K562 (cell line): ENCODE results near the gene AFM. TPM values are rescaled to one million over a fixed set of nuclear protein-coding genes. Genes with fewer than 3 reads are reported as not detected.

Experiments used
- ATAC-seq: fragments of 200-7000 bp; cut with Tn5 transposase; 3 replicates; pipeline ENCODE4 v1.9.1; 2020; ENCODE audit warnings: moderate library complexity
- BruUV-seq: library from RNA; stranded (reverse); fragments of 400-500 nt; replicated peaks from 2 replicates; lab custom pipeline; 2021; lab: Mats Ljungman, UMichigan
- CTCF ChIA-PET: fragments of 300-600 bp; formaldehyde crosslinking; extraction: SDS; loops from one replicate; lab custom pipeline; 2021; ENCODE audit warnings: low intra/inter-chr PET ratio; lab: Yijun Ruan, JAX
- POLR2A ChIA-PET: fragments of 300-600, 350-650 bp; sonication (Branson Sonifier 250); formaldehyde crosslinking; extraction: SDS; loops from one replicate; lab custom pipeline; 2021; ENCODE audit warnings: antibody characterized with exemption, inconsistent platforms; lab: Yijun Ruan, JAX
- DNase-seq, 4 experiments: peaks; one replicate each; pipeline versions ENCODE4 v3.0.0 to v3.0.0-alpha.2; 2011 to 2018; ENCODE audit warnings: low spot score in 3 of 4, mixed read lengths in 3 of 4; ENCODE audit errors: extremely low read depth in 1 of 4
- FAIRE-seq: peaks from 2 replicates; lab custom pipeline; 2011; peaks lifted over from hg19 to GRCh38; lab: Jason Lieb, UNC
- H2AFZ ChIP-seq: 2 replicates; pipeline ENCODE4 v1.6.0; 2011; ENCODE audit warnings: low read depth, low read length, control low read depth, inconsistent platforms
- H3K27ac ChIP-seq: fragments of 200-600 bp; 3 replicates; pipeline ENCODE4 v1.8.0; 2011; ENCODE audit warnings: low read depth, mild to moderate bottlenecking, control low read depth, inconsistent platforms, low read length, moderate library complexity, mixed read lengths; ENCODE audit errors: extremely low read depth
- H3K27me3 ChIP-seq, 2 experiments: fragments of 300-600 bp in 1 of 2; 2 replicates in 1 of 2; 3 replicates in 1 of 2; pipeline versions ENCODE4 v1.6.0 to v1.8.0; 2011; ENCODE audit warnings: inconsistent platforms in 2 of 2, low read length in 2 of 2, mild to moderate bottlenecking in 1 of 2, mixed read lengths in 1 of 2, moderate library complexity in 1 of 2; ENCODE audit not compliant: control insufficient read depth in 2 of 2, insufficient read depth in 2 of 2
- H3K36me3 ChIP-seq: fragments of 300-600 bp; 3 replicates; pipeline ENCODE4 v1.8.0; 2011; ENCODE audit warnings: mild to moderate bottlenecking, low read length, inconsistent platforms; ENCODE audit not compliant: control insufficient read depth, insufficient read depth
- H3K4me1 ChIP-seq, 2 experiments: fragments of 200-600 bp in 1 of 2; replicated peaks in 1 of 2; 2 replicates in 1 of 2; 3 replicates in 1 of 2; pipeline versions ENCODE4 v1.5.1 to v1.8.0; 2011; ENCODE audit warnings: inconsistent platforms in 2 of 2, low read length in 2 of 2, mild to moderate bottlenecking in 1 of 2, mixed read lengths in 1 of 2, moderate library complexity in 1 of 2; ENCODE audit not compliant: control insufficient read depth in 2 of 2, insufficient read depth in 2 of 2
- H3K4me2 ChIP-seq: 2 replicates; pipeline ENCODE4 v1.6.1; 2011; ENCODE audit warnings: low read length, control low read depth, inconsistent platforms, mixed read lengths; ENCODE audit not compliant: insufficient read depth
- H3K4me3 ChIP-seq: fragments of 200-600 bp; sonication (generic), shearing (Covaris generic); 2 replicates; pipeline ENCODE4 v1.5.1; 2016; ENCODE audit warnings: control low read depth, inconsistent platforms
- H3K79me2 ChIP-seq: fragments of 200-600 bp; 3 replicates; pipeline ENCODE4 v1.8.0; 2011; ENCODE audit warnings: low read length, inconsistent platforms; ENCODE audit not compliant: control insufficient read depth, insufficient read depth
- H3K9ac ChIP-seq, 2 experiments: 2 replicates each; pipeline versions ENCODE4 v1.6.0 to v1.6.1; 2011; ENCODE audit warnings: low read depth in 2 of 2, low read length in 2 of 2, control low read depth in 1 of 2, inconsistent platforms in 1 of 2, mild to moderate bottlenecking in 1 of 2, mixed read lengths in 1 of 2; ENCODE audit not compliant: insufficient read depth in 1 of 2
- H3K9me1 ChIP-seq: one replicate; pipeline ENCODE4 v1.6.0; 2011; ENCODE audit warnings: inconsistent platforms, mild to moderate bottlenecking, low read length, moderate library complexity; ENCODE audit not compliant: control insufficient read depth, insufficient read depth
- H3K9me3 ChIP-seq: replicated peaks from 2 replicates; pipeline ENCODE4 v1.5.1; 2011; ENCODE audit warnings: low read depth, low read length, inconsistent platforms; ENCODE audit not compliant: control insufficient read depth, insufficient read depth
- H4K20me1 ChIP-seq: replicated peaks from 2 replicates; pipeline ENCODE4 v1.6.1; 2011; ENCODE audit warnings: low read length, inconsistent platforms, mixed read lengths; ENCODE audit not compliant: control insufficient read depth, insufficient read depth
- ARID3A ChIP-seq: IDR thresholded peaks from 2 replicates; pipeline ENCODE4 v1.6.1; 2012; ENCODE audit warnings: low read depth, low read length, improper control_type of control experiment, borderline replicate concordance
- BRD4 ChIP-seq: fragments of 200-600 bp; sonication (generic); IDR thresholded peaks from 2 replicates; pipeline ENCODE4 v1.6.1; 2017; ENCODE audit warnings: inconsistent platforms
- FIP1L1 ChIP-seq: fragments of 200-400 bp; formaldehyde crosslinking; IDR thresholded peaks from 2 replicates; pipeline ENCODE4 v1.6.1; 2018; ENCODE audit warnings: mild to moderate bottlenecking, low read depth, low read length; ENCODE audit not compliant: poor library complexity, severe bottlenecking
- HNRNPUL1 ChIP-seq: fragments of 200-400 bp; formaldehyde crosslinking; IDR thresholded peaks from 2 replicates; pipeline ENCODE4 v1.6.1; 2017; ENCODE audit warnings: low read length
- MTA2 ChIP-seq: fragments of 450-650 bp; IDR thresholded peaks from 2 replicates; pipeline ENCODE4 v1.6.1; 2016; ENCODE audit warnings: low read depth
- RB1 ChIP-seq: fragments of 450-650 bp; IDR thresholded peaks from 2 replicates; pipeline ENCODE4 v1.6.1; 2017; ENCODE audit warnings: low read depth, mild to moderate bottlenecking
- RBBP5 ChIP-seq: fragments of 200-600 bp; sonication (generic); IDR thresholded peaks from 2 replicates; pipeline ENCODE4 v1.6.1; 2012; ENCODE audit warnings: borderline replicate concordance, mild to moderate bottlenecking, low read length, control low read depth, inconsistent platforms; ENCODE audit not compliant: insufficient read depth, poor library complexity, severe bottlenecking
- RFX5 ChIP-seq: IDR thresholded peaks from 2 replicates; pipeline ENCODE4 v1.6.1; 2011; ENCODE audit warnings: low read depth, mild to moderate bottlenecking, improper control_type of control experiment, low read length
- SIN3A ChIP-seq, 2 experiments: fragments of 150-350 bp in 1 of 2; IDR thresholded peaks; 2 replicates each; pipeline ENCODE4 v1.6.1; 2011 to 2016; ENCODE audit warnings: borderline replicate concordance in 2 of 2, low read depth in 2 of 2, low read length in 2 of 2, mild to moderate bottlenecking in 2 of 2, moderate library complexity in 2 of 2; ENCODE audit not compliant: control insufficient read depth in 1 of 2
- SMARCA4 ChIP-seq: fragments of 450-650 bp; IDR thresholded peaks from 2 replicates; pipeline ENCODE4 v1.6.1; 2016
- SMARCA5 ChIP-seq: fragments of 450-650 bp; IDR thresholded peaks from 2 replicates; pipeline ENCODE4 v1.6.1; 2016
- TSC22D4 ChIP-seq: fragments of 450-650 bp; IDR thresholded peaks from 2 replicates; pipeline ENCODE4 v1.6.1; 2016; ENCODE audit warnings: missing genetic modification characterization, missing biosample characterization, control low read depth
- UBTF ChIP-seq, 2 experiments: IDR thresholded peaks; 2 replicates each; pipeline ENCODE4 v1.6.1; 2012; ENCODE audit warnings: improper control_type of control experiment in 2 of 2, low read depth in 2 of 2, low read length in 2 of 2, borderline replicate concordance in 1 of 2
- ZKSCAN3 ChIP-seq: fragments of 250-450 bp; sonication (Bioruptor Pico); IDR thresholded peaks from 2 replicates; pipeline ENCODE4 v1.4.0; 2020
- ZNF408 ChIP-seq: fragments of 250-450 bp; sonication (Bioruptor Pico); IDR thresholded peaks from 2 replicates; pipeline ENCODE4 v1.4.0; 2020; ENCODE audit warnings: low read depth, mild to moderate bottlenecking, moderate library complexity
- ZNF79 ChIP-seq: fragments of 250-450 bp; sonication (Bioruptor Pico); IDR thresholded peaks from 2 replicates; pipeline ENCODE4 v1.4.0; 2020; ENCODE audit warnings: low read depth, mild to moderate bottlenecking, moderate library complexity
- WGBS: fragments of 100-300 bp; shearing (Covaris generic); methylation state at CpG from one replicate; pipeline ENCODE4 v1.1.6; 2016; ENCODE audit warnings: low coverage, mixed read lengths; ENCODE audit not compliant: insufficient coverage; ENCODE audit errors: missing lambda C conversion rate; 5-methylcytosine and 5-hydroxymethylcytosine counted together
- in situ Hi-C: fragments of 300-500 bp; cut with MboI; formaldehyde crosslinking; loops from 4 replicates; pipeline ENCODE4 v1.15.0; 2018; ENCODE audit warnings: inconsistent platforms, mixed read lengths
- intact Hi-C: fragments of 100-400 bp; cut with micrococcal nuclease; formaldehyde crosslinking; loops from 2 replicates; pipeline ENCODE4 v1.14.2; 2022
- polyA plus RNA-seq, 8 experiments: library from polyadenylated mRNA; depleted of rRNA in 4 of 8; stranded (reverse) in 5 of 8; unstranded in 3 of 8; fragments of >200 nt; fragmentation: Nextera tagmentation in 2 of 8; fragmentation: Illumina TruSeq in 1 of 8; extraction: Ambion mirVana in 2 of 8; extraction: Trizol in 1 of 8; gene quantifications; 2 replicates each; pipeline versions ENCODE4 v1.2.1 to v1.2.3, GENCODE V29; 2011 to 2014; ENCODE audit warnings: inconsistent platforms in 1 of 8, missing spikeins in 1 of 8
- total RNA-seq, 7 experiments: library from RNA; depleted of rRNA in 6 of 7; stranded (reverse); fragments of >200 nt in 6 of 7; fragmentation: Illumina TruSeq in 2 of 7; extraction: Trizol in 2 of 7; gene quantifications; 2 replicates each; pipeline versions ENCODE4 v1.2.1 to v1.2.3, GENCODE V29; 2011 to 2021; ENCODE audit warnings: low replicate concordance in 1 of 7
- TF ChIP-seq, protein P1 (sequence below), 2 experiments: fragments of 450-650 bp in 1 of 2; sonication (generic) in 1 of 2; formaldehyde crosslinking in 1 of 2; IDR thresholded peaks in 1 of 2; conservative IDR thresholded peaks in 1 of 2; 2 replicates each; pipeline versions ENCODE4 v1.6.1 to v1.8.1; 2016 to 2023; ENCODE audit warnings: mild to moderate bottlenecking in 2 of 2, moderate library complexity in 2 of 2, inconsistent platforms in 1 of 2, missing genetic modification reagents in 1 of 2

Gene AFM
- total and polyA plus RNA-seq, 9 of the 15 experiments (the other 6 are each of a cell fraction or from before 2014, with no cell fraction given) = 0.07 to 0.15 (median 0.12) TPM; not detected in 5

- H3K36me3 ChIP-seq = no peaks in the 10 kb centered on the region
- no peak overlapping the region for H3K9ac ChIP-seq
- no peaks in the 10 kb centered on the region for H4K20me1 ChIP-seq
- H3K27ac ChIP-seq = no peak overlapping the region
- intact Hi-C loops (no loop called here), in situ Hi-C loops (no loop called here)
- H3K27me3 ChIP-seq = no peaks in the 10 kb centered on the region
- ChIA-PET CTCF (no interaction called here), POLR2A (interaction anchor here (1.3 kb wide), 1 partner anchor 8 kb away, joined by 5 read pairs; no protein-coding TSS in a partner anchor)
- H3K9me3 ChIP-seq = no peaks in the 10 kb centered on the region
- BruUV-seq = no TSS peak
- FAIRE-seq (no peak), ATAC-seq (no peak), DNase-seq (no peak)
- no peak overlapping the region for H2AFZ ChIP-seq
- WGBS = 11% methylated on average over 2 of the region's 2 CpGs
- no peak overlapping the region for H3K4me2 ChIP-seq
- no peaks in the 10 kb centered on the region for H3K4me1 ChIP-seq
- no peaks in the 10 kb centered on the region for H3K9me1 ChIP-seq
- H3K4me3 ChIP-seq = no peak overlapping the region
- no peaks in the 10 kb centered on the region for H3K79me2 ChIP-seq
- TF ChIP-seq SIN3A (IDR thresholded peaks at IDR 0.05; ENCODE audit: borderline replicate concordance in 2 of 2, control insufficient read depth in 1 of 2, low read depth in 2 of 2, low read length in 2 of 2) (no peak), TSC22D4 (tag) (no peak), RBBP5 (no peak), RB1 (no peak), UBTF (IDR thresholded peaks at IDR 0.05; ENCODE audit: borderline replicate concordance in 1 of 2, low read depth in 2 of 2, low read length in 2 of 2) (no peak), BRD4 (no peak), SMARCA4 (no peak), HNRNPUL1 (no peak), FIP1L1 (no peak), SMARCA5 (no peak), ZKSCAN3 (CRISPR knock-in tag) (no peak), ZNF79 (CRISPR knock-in tag) (no peak), RFX5 (no peak), ARID3A (no peak), MTA2 (no peak), ZNF408 (CRISPR knock-in tag) (no peak)
- TF ChIP-seq, protein P1, sequence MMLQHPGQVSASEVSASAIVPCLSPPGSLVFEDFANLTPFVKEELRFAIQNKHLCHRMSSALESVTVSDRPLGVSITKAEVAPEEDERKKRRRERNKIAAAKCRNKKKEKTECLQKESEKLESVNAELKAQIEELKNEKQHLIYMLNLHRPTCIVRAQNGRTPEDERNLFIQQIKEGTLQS (IDR thresholded peaks at IDR 0.05) = no peak
- TF ChIP-seq, protein P1 (CRISPR knock-in tag; conservative IDR thresholded peaks at IDR 0.05) = no peak
Observed at GRCh38 chr4:73533515-73534422, 52.2 kb downstream of the AFM start.
